Measurements from ENCODE around the gene ENOPH1.

DNA sequence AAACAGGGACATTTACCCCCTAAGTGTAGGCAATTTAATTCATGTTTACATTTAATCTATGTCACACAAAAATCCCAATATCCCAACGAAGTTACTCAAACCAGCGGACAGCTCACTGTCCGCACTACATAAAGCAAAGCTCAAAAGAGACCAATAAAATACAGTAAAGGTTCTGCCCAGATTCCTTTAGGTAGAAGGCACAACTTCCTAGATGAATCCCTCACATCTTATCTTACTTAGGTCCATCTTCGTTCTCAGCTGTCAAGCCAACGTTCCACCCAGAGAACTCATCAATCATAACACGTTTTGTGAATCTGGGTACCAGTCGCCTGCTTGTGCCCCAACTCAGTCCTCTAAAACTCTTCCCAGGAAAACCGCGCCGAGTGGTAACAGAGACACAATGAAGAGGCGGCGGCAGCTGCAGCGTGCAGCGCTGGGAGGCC lies 1.8 kb upstream of the ENOPH1 start:
- TF ChIP-seq, protein P1, sequence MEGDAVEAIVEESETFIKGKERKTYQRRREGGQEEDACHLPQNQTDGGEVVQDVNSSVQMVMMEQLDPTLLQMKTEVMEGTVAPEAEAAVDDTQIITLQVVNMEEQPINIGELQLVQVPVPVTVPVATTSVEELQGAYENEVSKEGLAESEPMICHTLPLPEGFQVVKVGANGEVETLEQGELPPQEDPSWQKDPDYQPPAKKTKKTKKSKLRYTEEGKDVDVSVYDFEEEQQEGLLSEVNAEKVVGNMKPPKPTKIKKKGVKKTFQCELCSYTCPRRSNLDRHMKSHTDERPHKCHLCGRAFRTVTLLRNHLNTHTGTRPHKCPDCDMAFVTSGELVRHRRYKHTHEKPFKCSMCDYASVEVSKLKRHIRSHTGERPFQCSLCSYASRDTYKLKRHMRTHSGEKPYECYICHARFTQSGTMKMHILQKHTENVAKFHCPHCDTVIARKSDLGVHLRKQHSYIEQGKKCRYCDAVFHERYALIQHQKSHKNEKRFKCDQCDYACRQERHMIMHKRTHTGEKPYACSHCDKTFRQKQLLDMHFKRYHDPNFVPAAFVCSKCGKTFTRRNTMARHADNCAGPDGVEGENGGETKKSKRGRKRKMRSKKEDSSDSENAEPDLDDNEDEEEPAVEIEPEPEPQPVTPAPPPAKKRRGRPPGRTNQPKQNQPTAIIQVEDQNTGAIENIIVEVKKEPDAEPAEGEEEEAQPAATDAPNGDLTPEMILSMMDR (IDR thresholded peaks at IDR 0.05), result no peak
- TF ChIP-seq POLR2A (IDR thresholded peaks at IDR 0.05) (no peak), POLR2AphosphoS5 (IDR thresholded peaks at IDR 0.05; ENCODE audit: insufficient read depth in 1 of 2, low read depth in 1 of 2) (no peak)
